Motor neuron (in vitro differentiated cells): ENCODE results near the gene NUDT3. TPM values are rescaled to one million over a fixed set of nuclear protein-coding genes. Genes with fewer than 3 reads are reported as not detected.
A peak's percentile ranks its signal among the peaks of the same experiment; 100 is the strongest.
"Not testable (repeated sequence)": the region's sequence is repeated elsewhere in the genome, so short reads cannot be mapped to it uniquely, and the experiment has no call there.

Source experiments
- ATAC-seq, 8 experiments: fragments of 200-7000 bp; cut with Tn5 transposase; replicated peaks in 6 of 8; 2 replicates each; pipeline ENCODE4 v1.8.0; 2021; ENCODE audit warnings: mild to moderate bottlenecking in 8 of 8, moderate library complexity in 8 of 8
- H3K27ac ChIP-seq, 2 donors: fragments of 250-450 bp; sonication (Bioruptor Pico); 2 replicates each; pipeline ENCODE4 v1.9.0; 2021; ENCODE audit warnings: antibody characterized with exemption in 2 of 2, mild to moderate bottlenecking in 2 of 2, moderate library complexity in 1 of 2
- H3K4me1 ChIP-seq, 2 donors: fragments of 250-450 bp; sonication (Bioruptor Pico); replicated peaks in 1 of 2; 2 replicates each; pipeline ENCODE4 v1.6.1; 2021; ENCODE audit warnings: antibody characterized with exemption in 2 of 2, mild to moderate bottlenecking in 2 of 2, moderate library complexity in 1 of 2
- H3K4me3 ChIP-seq, 5 donors: fragments of 250-450 bp; sonication (Bioruptor Pico); 2 replicates each; pipeline ENCODE4 v1.9.0; 2021; ENCODE audit warnings: antibody characterized with exemption in 5 of 5, mild to moderate bottlenecking in 5 of 5, moderate library complexity in 4 of 5
- WGBS, 10 experiments: fragments of 450-650 bp; shearing (Covaris generic); methylation state at CpG; one replicate each; pipeline ENCODE4 v1.0.0; 2022; 5-methylcytosine and 5-hydroxymethylcytosine counted together
- in situ Hi-C, 9 experiments: fragments of 400-800 bp; cut with MboI; loops; one replicate each; pipeline ENCODE4 v1.15.0; 2021; ENCODE audit warnings: low sequenced_read_pairs in 9 of 9, low pct_unique_long_range_greater_than_20kb in 2 of 9; ENCODE audit not compliant: unreplicated experiment in 9 of 9
- total RNA-seq, 8 experiments: library from RNA; unstranded; fragments of 300-600 nt; gene quantifications; 2 replicates each; pipeline versions ENCODE4 v1.2.3 to v1.2.4, GENCODE V29; 2022

NUDT3 gene
- total RNA-seq, 8 experiments from 2014 or later, result 11.1 to 58.5 (median 36.2) TPM

GRCh38 chr6:34375833-34376232 lies 16.6 kb downstream of the NUDT3 start:
- H3K4me1 ChIP-seq, result no peaks in the 10 kb centered on the region
- no peak overlapping the region for H3K27ac ChIP-seq
- H3K4me3 ChIP-seq, result no peak overlapping the region
- no peak for ATAC-seq
- in situ Hi-C loops, result no loop called here
- 80 to 100% (median 97%) methylated on average over 1 to 5 of the region's 5 CpGs; no CpG with 5 or more reads in 1 of the 10 experiments for WGBS, 10 experiments

DNA sequence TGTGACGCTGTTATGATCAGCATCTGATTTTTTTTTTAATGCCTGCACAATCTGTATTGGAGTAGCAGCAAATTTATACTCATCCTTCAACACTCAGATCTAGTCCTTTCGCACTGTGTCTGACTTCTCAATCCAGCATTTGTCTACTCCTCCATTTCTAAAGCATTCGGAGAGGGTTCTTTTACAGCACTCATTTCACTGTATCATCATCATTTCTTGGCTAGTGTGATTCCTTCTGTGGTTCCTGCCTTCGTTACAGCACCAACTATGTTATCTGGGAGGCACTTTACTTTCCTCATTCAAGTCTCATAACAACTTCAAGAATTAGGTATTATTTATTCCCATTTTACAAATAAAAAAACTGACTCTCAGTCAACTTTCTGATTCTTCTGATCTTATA lies 18.0 kb downstream of the NUDT3 start:
- no peak overlapping the region for H3K4me3 ChIP-seq
- no peak for ATAC-seq
- no peak overlapping the region for H3K27ac ChIP-seq

GRCh38 chr6:34374069-34374468 lies 18.4 kb downstream of the NUDT3 start:
- H3K27ac ChIP-seq, result no peak overlapping the region

More for the DNA sequence above, 18.0 kb downstream of the NUDT3 start:
- H3K4me1 ChIP-seq, result no peaks in the 10 kb centered on the region
- in situ Hi-C loops, result no loop called here
- whole genome bisulfite sequencing, 10 experiments, result 78 to 100% (median 94%) methylated on average over 2 to 4 of the region's 4 CpGs

DNA sequence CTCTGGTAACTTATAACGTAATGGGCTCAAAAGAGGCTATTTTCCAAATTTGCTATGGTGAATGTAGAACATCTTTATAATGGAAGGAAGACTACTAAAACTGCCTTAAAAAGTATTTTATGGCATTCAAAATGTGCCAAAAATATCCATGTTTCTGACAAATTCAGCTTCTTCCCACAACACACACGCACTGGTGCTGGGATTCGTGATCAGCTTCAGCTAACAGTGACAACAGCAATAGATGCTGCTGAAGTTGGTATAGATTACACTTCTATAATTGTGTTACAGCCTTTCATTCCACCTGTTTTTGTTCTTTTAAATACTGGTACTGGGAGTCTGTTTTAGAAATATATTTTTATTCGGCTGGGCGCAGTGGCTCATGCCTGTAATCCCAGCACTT lies 19.0 kb downstream of the NUDT3 start:
- H3K4me1 ChIP-seq, result no peaks in the 10 kb centered on the region
- in situ Hi-C loops, result no loop called here
- H3K27ac ChIP-seq, result no peak overlapping the region
- ATAC-seq, result no peak
- WGBS, 10 experiments, result 91 to 100% (median 98%) methylated on average over 1 to 5 of the region's 5 CpGs
- H3K4me3 ChIP-seq, result no peak overlapping the region

More at GRCh38 chr6:34374069-34374468, 18.4 kb downstream of the NUDT3 start:
- ATAC-seq, result no peak
- Histone ChIP-seq H3K4me3 (no peak overlapping the region), H3K4me1 (no peaks in the 10 kb centered on the region)
- WGBS, 10 experiments, result 81 to 100% (median 91%) methylated on average over 1 to 3 of the region's 3 CpGs; no CpG with 5 or more reads in 2 of the 10 experiments
- in situ Hi-C loops, result no loop called here

- WGBS, 10 experiments, result 100% methylated on average over 3 of the region's 5 CpGs; no CpG with 5 or more reads in 9 of the 10 experiments
- H3K27ac ChIP-seq, ATAC-seq: not testable (repeated sequence)
Measured at GRCh38 chr6:34371865-34372264, 20.6 kb downstream of the NUDT3 start.

DNA sequence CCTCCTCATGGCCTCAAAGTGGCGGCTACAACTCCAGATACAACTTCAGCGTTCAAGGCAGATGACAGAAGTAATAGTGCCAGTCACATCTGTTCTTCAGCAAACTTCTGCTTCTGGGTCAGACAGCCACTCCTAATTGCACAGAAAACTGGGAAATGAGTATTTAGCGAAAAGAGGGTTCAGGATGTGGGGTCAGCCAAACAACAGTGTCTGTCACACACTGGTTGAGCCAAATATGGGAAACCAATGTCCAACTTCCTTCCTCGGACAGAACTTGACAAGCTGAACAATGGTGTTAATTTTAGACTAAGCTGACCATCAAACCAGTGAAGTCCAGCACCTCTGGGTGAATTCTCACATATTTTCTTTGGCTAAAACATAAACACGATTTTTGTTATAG lies 22.1 kb downstream of the NUDT3 start:
- H3K4me3 ChIP-seq, result no peak overlapping the region
- no peak overlapping the region for H3K27ac ChIP-seq
- in situ Hi-C loops, result no loop called here
- WGBS, 10 experiments, result 79 to 100% (median 90%) methylated on average over 1 to 5 of the region's 5 CpGs; no CpG with 5 or more reads in 1 of the 10 experiments
- no peaks in the 10 kb centered on the region for H3K4me1 ChIP-seq
- ATAC-seq, result no peak

More at GRCh38 chr6:34371865-34372264, 20.6 kb downstream of the NUDT3 start:
- H3K4me3 ChIP-seq, H3K4me1 ChIP-seq, in situ Hi-C loops: not testable (repeated sequence)

- in situ Hi-C loops, result no loop called here
- Histone ChIP-seq H3K4me1 (no peaks in the 10 kb centered on the region), H3K27ac (no peak overlapping the region), H3K4me3 (no peak overlapping the region)
- ATAC-seq, result no peak
- WGBS, 10 experiments, result 83 to 100% (median 100%) methylated on average over 2 to 4 of the region's 4 CpGs; no CpG with 5 or more reads in 2 of the 10 experiments
Measured at GRCh38 chr6:34369385-34369784, 23.1 kb downstream of the NUDT3 start.

- Histone ChIP-seq H3K4me1 (peaks cover 0 to 5% of the 10 kb centered on the region in 2 donors), H3K27ac (no peak overlapping the region), H3K4me3 (no peak overlapping the region)
- WGBS, 10 experiments, result 80 to 100% (median 100%) methylated on average over 1 of the region's 3 CpGs; no CpG with 5 or more reads in 6 of the 10 experiments
- no peak for ATAC-seq
- in situ Hi-C loops, result no loop called here
Measured at GRCh38 chr6:34366639-34366921, 25.9 kb downstream of the NUDT3 start.

- peak in 6 of 8 experiments; percentile 29 to 78 (median 53) for ATAC-seq
- 17 to 100% (median 83%) methylated on average over 1 to 7 of the region's 9 CpGs; no CpG with 5 or more reads in 1 of the 10 experiments for WGBS, 10 experiments
- in situ Hi-C loops, H3K27ac ChIP-seq, H3K4me1 ChIP-seq, H3K4me3 ChIP-seq: not testable (repeated sequence)
Measured at GRCh38 chr6:34365781-34366638, 26.5 kb downstream of the NUDT3 start.

DNA sequence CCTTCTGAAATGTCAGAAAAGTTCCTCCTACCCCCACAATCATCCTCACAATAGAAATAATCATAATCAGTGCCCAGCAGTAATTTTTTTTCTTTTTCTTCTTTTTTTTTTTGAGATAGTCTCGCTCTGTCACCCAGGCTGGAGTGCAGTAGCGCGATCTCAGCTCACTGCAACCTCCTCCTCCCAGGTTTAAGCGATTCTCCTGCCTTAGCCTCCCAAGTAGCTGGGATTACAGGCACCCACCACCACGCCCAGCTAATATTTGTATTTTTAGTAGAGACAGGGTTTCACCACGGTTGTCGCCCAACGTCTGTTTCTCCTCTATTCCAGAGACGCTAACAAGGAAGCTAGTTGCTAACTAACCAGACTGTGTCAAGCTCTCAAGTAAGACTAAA lies 28.8 kb downstream of the NUDT3 start:
- H3K27ac ChIP-seq, H3K4me1 ChIP-seq, in situ Hi-C loops, H3K4me3 ChIP-seq, ATAC-seq: not testable (repeated sequence)
- WGBS, 10 experiments, result 91 to 100% (median 98%) methylated on average over 3 to 8 of the region's 9 CpGs; no CpG with 5 or more reads in 2 of the 10 experiments

- Histone ChIP-seq H3K4me3 (no peak overlapping the region), H3K27ac (no peak overlapping the region)
- in situ Hi-C loops, result no loop called here
Measured at GRCh38 chr6:34362909-34363680, 29.4 kb downstream of the NUDT3 start.

DNA sequence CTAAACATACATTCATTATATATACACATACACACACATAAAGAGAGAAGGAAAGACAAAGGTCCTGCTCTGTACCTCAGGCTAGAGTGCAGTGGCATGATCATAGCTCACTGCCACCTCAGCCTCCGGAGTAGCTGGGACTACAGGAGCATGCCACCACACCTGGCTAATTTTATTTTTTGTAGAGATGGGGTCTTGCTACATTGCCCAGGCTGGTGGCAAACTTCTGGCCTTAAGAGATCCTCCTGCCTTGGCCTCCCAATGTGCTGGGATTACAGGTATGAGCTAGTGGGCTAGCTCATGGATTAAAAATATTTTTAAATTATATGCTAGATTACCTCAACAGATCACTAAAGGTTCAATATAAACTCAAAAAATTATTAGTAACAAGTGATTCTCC lies 30.3 kb downstream of the NUDT3 start:
- H3K4me3 ChIP-seq, result no peak overlapping the region
- in situ Hi-C loops, result no loop called here
- no peak for ATAC-seq
- WGBS, 10 experiments, result 20 to 100% (median 100%) methylated on average over 1 of the region's 1 CpG; no CpG with 5 or more reads in 3 of the 10 experiments
- no peak overlapping the region for H3K27ac ChIP-seq
- peaks cover 0 to 5% of the 10 kb centered on the region in 2 donors for H3K4me1 ChIP-seq

More at GRCh38 chr6:34362909-34363680, 29.4 kb downstream of the NUDT3 start:
- peaks cover 0 to 5% of the 10 kb centered on the region in 2 donors for H3K4me1 ChIP-seq
- 0 to 100% (median 72%) methylated on average over 1 to 7 of the region's 7 CpGs for WGBS, 10 experiments
- no peak for ATAC-seq

DNA sequence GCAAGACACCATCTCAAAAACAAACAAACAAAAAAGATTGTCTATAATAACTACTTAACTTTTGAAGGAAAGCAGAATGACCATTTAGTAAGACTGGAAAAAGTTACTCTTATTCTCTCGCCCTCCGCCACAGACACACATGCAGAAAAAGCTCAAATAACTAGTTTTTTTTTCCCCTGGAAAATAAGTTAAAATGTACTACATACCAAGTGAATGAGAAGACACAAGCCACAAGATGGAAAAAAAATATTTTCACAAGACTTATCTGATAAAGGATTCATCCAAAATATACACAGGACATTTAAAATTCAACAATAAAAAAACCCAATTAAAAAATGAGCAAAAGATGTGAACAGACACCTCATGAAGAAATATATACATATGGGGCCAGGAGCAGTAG lies 31.9 kb downstream of the NUDT3 start:
- no peak for ATAC-seq
- H3K27ac ChIP-seq, result no peak overlapping the region
- in situ Hi-C loops, result no loop called here
- peaks cover 0 to 5% of the 10 kb centered on the region in 2 donors for H3K4me1 ChIP-seq
- H3K4me3 ChIP-seq, result no peak overlapping the region
- 33 to 100% (median 100%) methylated on average over 1 to 2 of the region's 2 CpGs; no CpG with 5 or more reads in 2 of the 10 experiments for WGBS, 10 experiments
